ENCODE measurements around the gene ISOC1.

Gene ISOC1

DNA sequence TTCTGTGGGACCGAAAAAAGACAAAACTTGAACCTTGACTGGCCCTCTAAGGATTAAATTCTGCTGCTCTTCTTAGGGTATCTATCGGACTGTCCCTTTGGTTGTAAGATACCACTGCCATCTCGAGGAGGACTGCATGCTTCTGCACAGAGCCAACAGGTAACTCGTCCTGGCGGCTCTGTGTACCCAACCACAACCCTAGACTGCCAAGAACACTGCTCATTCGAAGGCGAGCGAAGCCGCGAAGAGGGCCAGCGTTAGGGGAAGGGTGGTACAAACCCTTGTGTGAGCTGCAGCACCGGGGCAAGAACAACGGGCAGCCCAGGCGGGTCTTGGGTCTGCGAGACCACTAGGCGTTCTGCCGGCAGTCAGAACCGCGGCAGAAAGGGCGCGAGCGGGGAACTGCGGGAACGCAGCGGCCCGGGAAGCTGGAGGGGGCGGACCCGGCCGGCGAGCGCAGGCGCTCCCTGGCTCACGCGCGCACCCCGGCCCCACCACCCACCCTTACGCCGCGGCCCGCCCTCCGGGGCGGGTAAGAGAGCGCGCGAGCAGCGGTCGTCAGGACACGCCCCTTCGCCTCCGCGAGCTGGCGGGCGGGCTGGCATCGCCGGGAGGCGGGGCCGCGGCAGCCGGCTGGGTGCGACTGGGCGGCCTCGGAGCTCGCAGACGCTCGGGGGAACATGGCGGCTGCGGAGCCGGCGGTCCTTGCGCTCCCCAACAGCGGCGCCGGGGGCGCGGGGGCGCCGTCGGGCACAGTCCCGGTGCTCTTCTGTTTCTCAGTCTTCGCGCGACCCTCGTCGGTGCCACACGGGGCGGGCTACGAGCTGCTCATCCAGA lies at the start of gene ISOC1:
TSS of gene ISOC1 (plus strand) at position 663 of the 837 bp plus-strand sequence. CDS start at position 681, 18 bp downstream.
- peak; percentile 47 for DNase-seq (ENCODE audit: low read depth, low spot score)

DNA sequence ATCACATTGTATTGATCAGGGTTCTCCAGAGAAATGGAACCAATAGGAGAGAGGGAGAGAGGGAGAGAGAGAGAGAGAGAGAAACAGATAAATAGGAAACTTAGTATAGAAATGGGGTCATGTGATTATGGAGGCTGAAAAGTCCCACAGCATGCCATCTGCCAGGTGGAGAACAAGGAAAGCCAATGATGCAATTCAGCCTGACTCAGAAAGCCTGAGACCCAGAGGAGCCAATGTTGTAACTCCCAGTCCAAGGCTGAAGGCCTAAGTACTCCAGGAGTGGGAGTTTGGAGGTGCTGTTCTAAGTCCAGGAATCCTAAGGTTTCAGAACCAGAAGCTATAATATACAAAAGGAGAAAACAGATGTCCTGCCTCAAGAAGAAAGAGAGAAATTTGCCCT lies 48.4 kb upstream of the ISOC1 start:
- DNase-seq (ENCODE audit: low read depth, low spot score), result no peak

DNA sequence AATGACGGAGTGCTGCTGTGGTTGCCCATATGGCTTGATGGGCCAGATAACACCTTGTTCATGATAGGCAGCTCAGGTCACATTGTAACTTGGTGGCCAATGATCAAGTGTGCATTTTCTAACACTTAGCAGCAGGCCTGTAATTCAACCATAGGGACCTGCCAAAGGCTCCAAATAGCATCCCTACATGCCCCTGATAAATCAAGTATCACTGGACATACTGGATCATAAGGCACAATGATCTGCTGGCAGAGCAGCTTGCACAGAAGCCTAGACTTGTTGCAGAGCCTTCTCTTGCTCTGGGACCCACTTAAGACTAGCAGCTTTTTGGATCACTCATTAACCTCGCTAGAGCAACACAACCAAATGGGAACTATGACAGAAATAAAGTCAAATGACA lies 46.0 kb upstream of the ISOC1 start:
- DNase-seq (ENCODE audit: low read depth, low spot score), result no peak

DNA sequence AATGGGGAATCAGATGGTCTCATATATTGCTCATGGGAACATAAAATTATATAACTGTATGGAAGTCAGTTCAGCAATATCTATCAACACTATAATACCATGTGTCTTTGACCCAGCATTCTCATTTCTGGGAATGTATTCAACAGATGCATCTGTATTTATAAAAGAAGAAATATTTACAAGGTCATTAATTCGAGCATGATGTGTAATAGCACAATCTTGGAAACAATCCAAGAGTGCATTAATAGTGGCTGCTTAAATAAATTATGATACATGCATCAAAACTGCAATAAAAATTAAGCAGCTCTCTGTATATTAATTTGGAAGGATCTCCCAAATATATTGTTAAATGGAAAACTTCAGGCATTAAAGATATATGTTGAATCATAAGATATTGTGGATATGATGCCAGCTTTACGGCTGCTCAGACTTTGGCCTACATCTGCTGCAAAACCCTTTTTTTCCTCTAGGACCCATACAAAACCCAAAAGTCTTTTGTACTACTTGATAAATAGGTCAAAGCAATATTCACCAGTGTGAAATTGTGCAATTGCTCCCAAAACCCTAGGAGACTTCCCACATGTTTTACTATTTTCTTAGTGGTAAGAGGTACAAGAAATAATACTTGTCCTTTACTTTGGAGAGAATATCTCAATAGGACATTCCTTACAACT lies 45.3 kb upstream of the ISOC1 start:
- no peak for DNase-seq (ENCODE audit: low read depth, low spot score)

DNA sequence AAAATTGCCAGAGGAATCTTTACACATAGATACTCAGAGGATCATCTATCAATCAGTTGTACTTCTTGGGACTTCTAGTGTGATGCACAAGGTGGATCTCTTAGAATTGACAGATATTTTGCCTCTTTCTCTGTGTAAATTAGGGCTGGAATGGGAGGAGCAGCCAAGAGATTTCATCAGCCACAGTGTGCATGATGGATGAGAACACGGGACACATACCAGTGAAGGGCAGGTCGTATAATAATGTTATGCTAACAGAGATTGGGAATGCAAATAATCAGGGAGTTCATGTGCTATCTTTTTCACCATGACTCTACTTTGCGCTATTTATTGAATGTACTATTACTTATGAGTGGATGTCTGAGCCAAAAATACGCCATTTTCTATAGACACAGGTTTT lies 43.3 kb upstream of the ISOC1 start:
- DNase-seq (ENCODE audit: low read depth, low spot score), result no peak

DNA sequence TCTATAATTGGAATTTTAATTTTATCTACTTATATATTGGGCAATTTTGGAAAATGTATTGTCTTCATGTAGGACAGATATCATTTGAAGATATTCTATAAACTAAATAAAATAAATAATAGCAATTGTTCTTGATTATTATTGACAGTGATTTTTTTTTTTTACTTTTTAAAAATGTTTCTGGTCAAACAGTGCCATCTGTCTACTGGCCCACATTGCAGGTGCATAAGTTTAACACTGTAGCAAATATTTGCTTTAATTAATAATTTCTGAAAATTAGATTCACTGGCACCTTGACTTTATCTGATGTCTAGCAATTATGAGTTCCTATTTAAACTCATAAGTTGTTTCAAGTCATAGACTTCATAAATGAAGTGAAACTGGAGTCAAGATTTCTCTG lies 41.1 kb upstream of the ISOC1 start:
- DNase-seq (ENCODE audit: low read depth, low spot score), result no peak

DNA sequence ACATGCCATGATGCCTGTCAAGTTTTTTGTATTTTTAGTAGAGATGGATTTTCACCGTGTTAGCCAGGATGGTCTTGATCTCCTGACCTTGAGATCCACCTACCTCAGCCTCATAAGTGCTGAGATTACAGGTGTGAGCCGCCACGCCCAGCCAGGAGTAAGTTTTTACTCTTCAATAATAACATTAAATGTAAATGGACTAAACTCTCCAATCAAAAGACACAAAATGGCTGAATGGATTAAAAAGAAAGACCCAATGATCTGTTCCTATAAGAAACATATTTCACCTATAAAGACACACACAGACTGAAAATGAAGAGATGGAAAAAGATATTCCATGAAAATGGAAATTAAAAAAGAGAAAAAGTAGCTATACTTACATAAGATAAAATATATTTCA lies 37.2 kb upstream of the ISOC1 start:
- DNase-seq (ENCODE audit: low read depth, low spot score), result no peak

DNA sequence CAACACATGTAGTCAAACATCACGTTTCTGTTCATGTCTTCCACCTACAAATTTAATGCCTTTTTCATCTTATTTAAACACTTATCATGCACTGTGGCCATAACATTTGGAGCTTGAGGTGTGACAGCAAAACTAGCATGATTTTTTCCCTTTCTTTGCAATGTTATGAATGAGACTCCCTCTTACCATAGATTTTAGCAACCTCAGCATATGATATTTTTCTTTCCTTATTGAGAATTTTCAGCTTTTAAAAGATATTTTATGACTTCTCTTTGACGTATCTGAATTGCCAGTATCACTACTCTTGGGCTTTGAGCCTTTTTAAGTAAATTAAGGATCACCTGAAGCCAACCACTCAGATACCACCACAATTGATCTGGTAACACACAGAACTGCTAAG lies 32.7 kb upstream of the ISOC1 start:
- no peak for DNase-seq (ENCODE audit: low read depth, low spot score)

DNA sequence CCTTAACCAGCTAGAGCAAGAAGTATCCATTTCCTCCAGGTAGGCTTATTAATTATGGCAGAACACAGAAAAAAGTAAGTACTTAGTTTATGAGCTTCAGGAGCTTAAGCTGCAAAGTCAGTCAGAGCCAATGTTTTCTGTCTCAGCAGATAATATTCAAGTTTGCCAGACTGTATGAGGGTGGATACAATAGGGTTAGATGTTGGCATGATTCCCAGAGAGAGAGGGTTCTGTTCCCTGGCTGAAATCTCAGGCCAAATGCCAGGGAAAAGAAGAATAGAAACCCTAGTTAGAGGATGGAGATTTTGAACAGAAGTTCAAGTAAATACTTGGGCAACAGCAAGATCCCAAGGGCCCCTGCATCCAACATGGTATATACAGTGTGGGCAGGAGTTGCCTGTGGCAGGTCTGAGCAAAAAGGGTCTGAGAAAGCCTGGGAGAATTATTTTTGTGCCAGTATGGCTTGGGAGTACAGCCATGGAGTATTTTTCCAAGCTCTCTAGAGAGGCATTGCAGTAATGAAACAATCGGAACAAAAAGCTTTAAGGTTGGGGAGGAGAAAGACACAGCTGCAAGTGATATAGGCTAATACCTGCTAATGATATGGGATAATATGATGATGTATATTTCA lies 31.0 kb upstream of the ISOC1 start:
- DNase-seq (ENCODE audit: low read depth, low spot score), result peak; percentile 15

DNA sequence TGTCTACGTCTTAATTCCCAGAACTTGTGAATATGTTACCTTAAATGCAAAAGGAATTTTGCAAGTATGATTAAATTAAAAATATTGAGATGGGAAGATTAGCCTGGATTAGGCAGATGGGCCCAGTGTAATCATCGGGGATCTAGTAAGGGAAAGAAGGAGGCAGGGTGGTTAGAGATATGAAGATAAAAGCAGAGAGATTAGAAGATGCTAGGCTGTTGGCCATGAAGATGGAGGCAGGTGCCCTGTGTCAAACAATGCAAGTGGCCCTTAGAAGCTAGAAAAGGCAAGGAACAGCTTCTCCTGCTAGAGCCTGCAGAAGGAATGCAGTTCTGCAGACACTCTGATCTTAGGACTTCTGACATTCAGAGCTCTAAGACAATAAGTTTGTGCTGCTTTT lies 28.8 kb upstream of the ISOC1 start:
- DNase-seq (ENCODE audit: low read depth, low spot score), result no peak

DNA sequence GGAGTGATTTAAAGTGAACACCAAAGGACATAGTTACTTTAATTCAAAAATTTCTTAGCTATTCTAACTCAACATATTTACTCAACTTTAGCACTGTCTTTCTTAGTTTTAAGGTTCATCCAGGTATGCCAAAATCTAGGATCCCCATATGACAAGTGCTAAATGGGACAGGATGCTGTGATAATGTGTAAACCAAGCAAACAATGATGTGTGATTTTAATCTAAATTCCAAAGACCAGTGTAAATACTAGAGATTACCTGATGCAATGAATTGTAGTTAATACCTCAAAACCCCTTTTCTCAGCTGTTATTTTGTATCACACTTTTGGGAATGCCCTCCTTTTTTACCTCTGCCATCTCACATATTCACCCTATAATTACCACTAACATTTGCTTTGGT lies 26.8 kb upstream of the ISOC1 start:
- no peak for DNase-seq (ENCODE audit: low read depth, low spot score)

DNA sequence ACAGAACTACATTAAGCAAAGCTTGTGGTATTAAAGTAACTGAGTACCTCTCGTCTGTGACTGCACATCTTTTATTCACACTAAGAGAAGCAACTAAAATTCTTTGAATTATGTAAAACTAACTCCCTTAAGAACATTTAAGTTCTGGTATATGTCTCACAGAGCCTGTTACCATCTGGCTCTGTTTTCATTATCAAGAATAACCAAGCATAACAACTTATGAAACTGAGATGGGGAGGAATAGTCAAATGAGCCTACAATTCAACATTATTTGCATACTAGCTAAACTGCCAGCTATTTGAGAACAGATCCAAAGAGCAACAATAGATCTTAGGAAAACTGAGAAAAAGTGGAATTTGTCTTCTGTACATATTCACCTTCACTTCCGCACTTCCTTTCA lies 25.3 kb upstream of the ISOC1 start:
- DNase-seq (ENCODE audit: low read depth, low spot score), result no peak

DNA sequence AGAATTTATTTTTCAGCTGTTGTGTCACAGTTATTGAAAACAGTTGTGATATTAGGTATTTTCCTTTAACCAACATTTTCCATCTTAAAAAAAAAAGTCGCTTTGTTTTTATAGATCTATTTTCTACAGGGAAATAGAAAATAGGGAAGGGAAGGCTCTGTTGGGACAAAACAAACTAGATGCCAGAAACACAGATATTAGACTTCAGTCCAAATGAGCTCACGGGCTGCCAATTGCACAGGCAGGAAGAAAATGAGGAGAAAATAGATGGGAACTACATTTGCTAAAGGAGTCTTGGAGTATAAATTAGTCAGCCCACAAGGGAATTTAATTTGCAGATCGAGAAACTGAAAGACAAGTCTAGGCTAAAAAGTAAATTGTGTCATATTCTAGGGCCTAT lies 21.4 kb upstream of the ISOC1 start:
- DNase-seq (ENCODE audit: low read depth, low spot score), result no peak

DNA sequence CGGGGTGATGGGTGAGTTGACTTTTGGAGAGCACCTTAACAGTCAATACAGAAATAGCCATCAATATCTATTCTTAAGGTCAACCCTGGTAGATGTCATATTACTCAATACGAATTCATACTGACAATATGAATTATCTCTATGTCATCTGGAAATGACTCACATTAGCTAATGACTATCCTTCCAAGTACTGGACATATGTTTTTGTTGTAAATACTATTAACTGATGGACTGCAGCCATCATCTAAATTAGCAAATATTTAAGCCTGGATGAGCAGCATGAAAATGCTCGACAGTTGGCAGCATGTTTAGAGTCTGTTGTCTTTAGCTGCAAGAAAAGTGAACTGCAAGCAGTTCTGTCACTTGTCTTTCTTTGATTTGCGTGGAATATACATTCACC lies 19.6 kb upstream of the ISOC1 start:
- DNase-seq (ENCODE audit: low read depth, low spot score), result no peak

DNA sequence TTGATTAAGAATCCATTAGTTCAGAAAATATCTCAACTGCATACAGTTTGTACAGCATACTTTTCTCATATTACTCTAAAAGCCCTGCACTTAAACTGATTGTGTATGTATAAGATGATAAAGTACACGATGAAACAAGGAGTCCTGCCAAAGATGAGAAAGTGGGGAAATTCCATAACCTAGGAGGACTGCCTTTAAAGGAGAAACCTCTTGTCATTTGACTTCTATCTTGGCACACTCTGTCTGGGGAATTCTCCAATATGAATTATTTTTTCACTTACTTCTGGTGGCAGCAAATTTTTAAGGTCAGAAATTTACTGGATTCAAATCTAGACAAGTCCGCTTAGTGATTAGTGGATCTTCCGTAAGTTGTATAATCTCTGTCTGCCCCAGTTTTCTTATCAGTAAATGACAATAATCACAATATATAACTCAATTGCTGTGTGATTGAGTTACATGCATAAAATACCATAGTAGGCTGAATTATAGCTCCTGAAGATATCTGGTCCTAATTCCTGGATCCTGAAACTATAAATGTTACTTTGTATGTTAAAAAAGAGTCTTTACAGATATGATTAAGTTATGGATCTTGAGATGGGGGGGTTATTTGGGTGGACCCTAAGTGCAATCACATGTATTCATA lies 17.0 kb upstream of the ISOC1 start:
- no peak for DNase-seq (ENCODE audit: low read depth, low spot score)

DNA sequence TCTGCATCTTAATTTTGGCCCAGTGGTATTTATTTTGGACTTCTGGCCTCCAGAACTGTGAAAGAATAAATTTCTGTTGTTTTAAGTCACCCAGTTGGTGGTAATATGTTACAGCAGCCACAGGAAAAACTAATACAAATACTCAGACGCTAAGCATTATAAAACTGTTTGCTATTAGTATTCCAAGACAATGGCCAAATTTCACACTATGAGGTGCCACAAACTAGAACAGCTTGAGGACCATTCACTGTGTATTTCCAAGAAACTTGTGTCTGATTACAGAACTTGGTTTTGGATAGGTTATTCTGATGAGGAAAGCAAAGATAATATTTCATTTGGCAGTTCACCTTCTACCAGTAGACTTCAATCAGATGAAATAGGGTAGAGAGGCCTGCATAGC lies 16.3 kb upstream of the ISOC1 start:
- no peak for DNase-seq (ENCODE audit: low read depth, low spot score)

DNA sequence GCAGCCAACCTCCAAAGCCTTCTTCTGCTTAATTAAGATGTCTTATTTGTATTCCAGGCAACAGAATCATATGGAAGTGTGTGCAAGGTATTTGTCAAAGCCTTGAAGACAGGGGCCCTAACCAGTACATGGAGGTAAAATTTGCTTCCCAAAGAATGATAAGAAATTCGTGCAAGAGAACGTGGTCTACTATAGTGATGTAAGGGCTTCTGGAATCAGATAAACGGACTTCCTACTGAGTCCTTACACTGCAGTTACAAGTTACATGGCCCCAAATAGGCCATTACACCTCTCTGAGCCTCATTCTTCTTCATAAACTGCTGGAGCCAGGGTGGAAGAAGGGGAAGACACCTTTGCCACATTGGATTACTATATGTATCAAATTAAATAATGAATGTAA lies 15.9 kb upstream of the ISOC1 start:
- DNase-seq (ENCODE audit: low read depth, low spot score), result no peak

DNA sequence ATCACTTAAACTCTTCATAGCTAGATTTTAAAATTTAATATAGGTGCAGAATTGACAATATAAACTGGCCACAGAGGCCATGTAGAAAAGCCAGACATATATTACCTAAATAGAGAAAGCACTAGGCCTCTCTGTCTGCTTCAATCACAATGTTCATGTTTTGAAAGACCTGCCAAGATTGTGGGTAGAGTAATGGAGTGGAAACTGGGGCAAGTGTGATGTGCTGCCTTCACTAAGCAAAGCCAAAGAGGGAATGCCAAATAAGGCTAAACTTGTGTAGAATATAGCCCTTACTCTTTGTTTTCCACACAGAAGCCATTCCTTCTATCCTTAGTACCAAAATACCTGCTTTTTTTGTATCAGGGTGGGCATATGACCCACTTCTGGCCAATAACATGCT lies 15.1 kb upstream of the ISOC1 start:
- DNase-seq (ENCODE audit: low read depth, low spot score), result no peak

DNA sequence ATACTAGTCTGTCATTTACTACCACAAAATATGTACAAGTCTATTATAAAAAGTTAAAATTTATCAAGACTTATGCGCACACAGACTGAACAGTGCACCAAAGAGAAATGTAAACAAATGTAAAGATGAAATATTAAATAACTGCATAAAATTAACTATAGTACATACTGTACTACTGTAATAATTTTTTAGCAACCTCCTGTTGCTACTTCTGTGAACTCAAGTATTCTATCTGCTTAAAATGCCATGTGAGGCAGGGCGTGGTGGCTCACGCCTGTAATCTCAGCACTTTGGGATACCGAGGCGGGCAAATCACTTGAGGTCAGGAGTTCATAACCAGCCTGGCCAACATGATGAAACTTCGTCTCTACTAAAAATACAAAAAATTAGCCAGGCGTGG lies 13.8 kb upstream of the ISOC1 start:
- no peak for DNase-seq (ENCODE audit: low read depth, low spot score)

DNA sequence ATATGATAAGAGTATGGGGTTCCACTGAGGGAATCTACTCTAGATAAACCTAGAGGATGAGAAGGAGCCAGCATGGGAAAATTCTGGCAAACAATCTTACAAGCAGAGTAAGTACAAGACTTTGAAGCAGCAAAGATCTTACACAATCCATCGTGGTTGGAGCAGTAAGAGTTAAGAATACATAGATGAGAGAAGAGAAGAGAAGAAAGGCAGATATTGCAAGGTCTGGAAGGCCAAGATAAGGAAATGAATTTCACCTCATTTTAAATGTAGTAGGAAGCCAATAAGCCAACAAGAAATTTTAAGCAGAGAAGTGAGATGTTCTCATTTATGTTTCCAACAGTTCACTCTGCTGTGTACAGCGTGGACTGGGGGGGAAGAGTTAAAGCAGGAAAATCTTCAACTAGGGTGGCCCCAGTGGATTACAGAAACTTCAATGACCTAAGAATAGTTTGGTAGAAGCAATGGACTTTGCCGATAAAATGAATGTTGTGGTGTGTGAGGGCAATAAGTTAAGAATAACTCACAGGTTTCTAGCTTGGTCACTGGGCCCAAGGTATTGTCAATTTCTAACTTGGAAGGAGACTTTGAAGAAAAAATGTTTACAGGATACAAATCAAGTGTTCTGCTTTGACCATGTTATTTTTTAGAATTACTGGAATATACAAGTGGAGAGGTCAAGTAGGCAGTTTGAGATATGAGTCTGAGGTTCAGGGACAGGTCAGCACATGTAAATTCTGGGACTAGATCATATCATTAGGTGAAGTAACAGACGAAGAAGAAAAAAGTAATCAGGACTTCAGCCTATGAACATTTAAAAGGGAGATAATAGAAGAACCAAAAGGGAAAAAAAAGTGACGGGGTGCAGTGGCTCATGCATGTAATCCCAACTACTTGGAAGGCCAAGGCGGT lies 12.1 kb upstream of the ISOC1 start:
- no peak for DNase-seq (ENCODE audit: low read depth, low spot score)
